Pancreas (tissue), 10 donors: ENCODE measurements around the gene NLRP12. TPM values are rescaled to one million over a fixed set of nuclear protein-coding genes. Genes with fewer than 3 reads are reported as not detected.
"Not testable (repeated sequence)": the region's sequence is repeated elsewhere in the genome, so short reads cannot be mapped to it uniquely, and the experiment has no call there.

Experiments used
- ATAC-seq, 4 donors: fragments of 200-7000 bp; cut with Tn5 transposase; one replicate each; pipeline versions ENCODE4 v1.8.0 to v1.9.1; 2020; ENCODE audit warnings: mild to moderate bottlenecking in 4 of 4, moderate library complexity in 4 of 4
- DNase-seq, 6 donors: peaks; one replicate each; pipeline ENCODE4 v3.0.0-alpha.2; 2020
- FAIRE-seq: peaks from 2 replicates; lab custom pipeline; 2012; peaks lifted over from hg19 to GRCh38; lab: Jason Lieb, UNC
- H3K27ac ChIP-seq, 4 donors: fragments of 200-600 bp; sonication (generic); 1 replicate in 3 of 4; 2 replicates in 1 of 4; pipeline versions ENCODE4 v1.5.0 to v1.8.0; 2020
- H3K27me3 ChIP-seq, 4 donors: fragments of 200-600 bp; one replicate each; pipeline ENCODE4 v1.8.0; 2021
- H3K36me3 ChIP-seq, 3 donors: fragments of 200-600 bp; sonication (generic) in 1 of 3; one replicate each; pipeline versions ENCODE4 v1.5.0 to v1.8.0; 2020 to 2021
- H3K4me1 ChIP-seq, 3 donors: fragments of 200-600 bp; one replicate each; pipeline ENCODE4 v1.8.0; 2021
- H3K4me3 ChIP-seq, 4 donors: fragments of 200-600 bp; sonication (generic) in 2 of 4; one replicate each; pipeline versions ENCODE4 v1.5.0 to v1.8.0; 2020 to 2021
- H3K9me3 ChIP-seq, 4 donors: fragments of 200-600 bp; one replicate each; pipeline ENCODE4 v1.8.0; 2021
- CTCF ChIP-seq, 4 donors: fragments of 200-600 bp; sonication (generic) in 3 of 4; IDR thresholded peaks; one replicate each; pipeline versions ENCODE4 v1.5.0 to v1.8.0; 2021; ENCODE audit warnings: antibody characterized with exemption in 4 of 4
- WGBS, 2 donors: extraction: QIAGEN DNeasy Blood & Tissue Kit; methylation state at CpG; one replicate each; pipeline ENCODE4 v1.1.7; 2013; 5-methylcytosine and 5-hydroxymethylcytosine counted together
- intact Hi-C, 3 donors: fragments of 100-400 bp; cut with DNase I; formaldehyde crosslinking; loops; one replicate each; pipeline versions ENCODE4 v1.11.1 to v1.14.2; 2022
- polyA plus RNA-seq, 2 donors: library from polyadenylated mRNA; stranded (reverse); fragments of 200-250 nt; gene quantifications; one replicate each; pipeline ENCODE4 v1.2.3, GENCODE V29; 2013
- total RNA-seq, 6 donors: library from RNA; stranded (reverse); fragmentation: NEBNext Ultra II Directional in 4 of 6; extraction: Animal tissue kit (Norgen Biotek cat#: 25700) in 4 of 6; gene quantifications; one replicate each; pipeline versions ENCODE4 v1.2.1 to v1.2.4, GENCODE V29; 2021 to 2023
- donor health status: healthy with polysubstance abuse.
- donor health status: DM: no; HTN: no; CAD: no; lungs with moderate emphysema.
- donor health status: DM: no; HTN: no; CAD: no.
- donor health status: control.
- donor health status: control.
- donor health status: Bipolar disorder and iron deficiency.
- donor health status: DM: yes; HTN: yes; CAD: no.
- donor health status: DM: no; HTN: no; CAD: no.
- donor health status: DM: no; HTN: no; CAD: no.
- donor health status: DM: yes; HTN: yes; CAD: no.

Gene NLRP12
- total and polyA plus RNA-seq, 8 donors, result 0.02 to 0.81 (median 0.19) TPM; not detected in 1

- no peaks in the 10 kb centered on the region for H3K9me3 ChIP-seq
- DNase-seq (no peak), FAIRE-seq (no peak), ATAC-seq (no peak)
- 45 to 65% methylated on average over 4 of the region's 4 CpGs for WGBS, 2 donors
- no peaks in the 10 kb centered on the region for H3K36me3 ChIP-seq
- no peaks in the 10 kb centered on the region for H3K27me3 ChIP-seq
- H3K4me1 ChIP-seq, result no peaks in the 10 kb centered on the region
- H3K27ac ChIP-seq, result no peak overlapping the region
- intact Hi-C loops, result no loop called here
- TF ChIP-seq CTCF (IDR thresholded peaks at IDR 0.05), result no peak
- H3K4me3 ChIP-seq, result no peak overlapping the region
Observed at GRCh38 chr19:53782698-53783097, 41.4 kb downstream of the NLRP12 start.

- DNase-seq, H3K27me3 ChIP-seq, FAIRE-seq, ATAC-seq, intact Hi-C loops, H3K4me1 ChIP-seq, H3K9me3 ChIP-seq, H3K4me3 ChIP-seq, H3K36me3 ChIP-seq, H3K27ac ChIP-seq: not testable (repeated sequence)
- WGBS, 2 donors, result 62 to 76% methylated on average over 8 of the region's 8 CpGs
Observed at GRCh38 chr19:53781332-53781731, 42.8 kb downstream of the NLRP12 start.

GRCh38 chr19:53780506-53780905 is 43.6 kb downstream of the NLRP12 start:
- WGBS, 2 donors, result 22 to 62% methylated on average over 1 of the region's 1 CpG
- Histone ChIP-seq H3K4me3 (no peak overlapping the region), H3K36me3 (no peaks in the 10 kb centered on the region), H3K27me3 (no peaks in the 10 kb centered on the region), H3K27ac (no peak overlapping the region), H3K4me1 (no peaks in the 10 kb centered on the region), H3K9me3 (no peaks in the 10 kb centered on the region)
- no peak for TF ChIP-seq CTCF (IDR thresholded peaks at IDR 0.05)
- ATAC-seq, result no peak
- FAIRE-seq, result no peak
- intact Hi-C loops, result no loop called here
- DNase-seq, result no peak

GRCh38 chr19:53775524-53775923 is 48.6 kb downstream of the NLRP12 start:
- WGBS, 2 donors, result 35 to 37% methylated on average over 18 of the region's 18 CpGs
- TF ChIP-seq CTCF (IDR thresholded peaks at IDR 0.05), result no peak
- no peak for ATAC-seq

DNA sequence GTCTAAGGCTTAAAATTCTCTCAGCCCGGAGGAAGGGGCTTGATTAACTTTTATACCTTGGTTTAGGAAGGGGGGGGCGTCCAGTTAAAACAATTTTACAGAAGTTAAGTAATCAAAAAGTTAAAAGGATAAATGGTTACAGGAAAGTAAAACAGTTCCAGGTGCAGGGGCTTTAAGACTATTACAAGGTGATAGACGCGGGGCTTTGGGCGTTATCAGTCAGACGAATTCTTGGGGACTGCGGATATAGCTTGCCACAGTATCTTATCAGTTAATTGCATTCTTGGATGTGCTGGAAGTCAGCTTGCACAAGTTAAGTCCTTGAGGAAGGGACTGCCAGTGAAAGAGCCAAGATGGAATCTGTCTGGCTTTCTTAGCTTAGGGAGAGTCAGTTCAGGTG is 49.6 kb downstream of the NLRP12 start:
- H3K36me3 ChIP-seq, ATAC-seq, FAIRE-seq, H3K9me3 ChIP-seq, intact Hi-C loops, H3K4me3 ChIP-seq, H3K4me1 ChIP-seq, DNase-seq, H3K27me3 ChIP-seq, H3K27ac ChIP-seq: not testable (repeated sequence)
- 26 to 31% methylated on average over 6 of the region's 7 CpGs for WGBS, 2 donors

More at GRCh38 chr19:53775524-53775923, 48.6 kb downstream of the NLRP12 start:
- DNase-seq, result no peak
- intact Hi-C loops, result no loop called here
- no peak overlapping the region for H3K27ac ChIP-seq
- no peaks in the 10 kb centered on the region for H3K4me1 ChIP-seq
- no peak overlapping the region for H3K4me3 ChIP-seq
- no peaks in the 10 kb centered on the region for H3K27me3 ChIP-seq
- no peaks in the 10 kb centered on the region for H3K9me3 ChIP-seq
- no peaks in the 10 kb centered on the region for H3K36me3 ChIP-seq
- FAIRE-seq, result no peak

- H3K9me3 ChIP-seq, result no peaks in the 10 kb centered on the region
- ATAC-seq, result no peak
- H3K27me3 ChIP-seq, result no peaks in the 10 kb centered on the region
- no peak for DNase-seq
- intact Hi-C loops, result no loop called here
- no peaks in the 10 kb centered on the region for H3K36me3 ChIP-seq
- FAIRE-seq, result no peak
- H3K4me3 ChIP-seq, result no peak overlapping the region
- H3K27ac ChIP-seq, result no peak overlapping the region
- no peak for TF ChIP-seq CTCF (IDR thresholded peaks at IDR 0.05)
- H3K4me1 ChIP-seq, result no peaks in the 10 kb centered on the region
- whole genome bisulfite sequencing, 2 donors, result 21 to 29% methylated on average over 4 of the region's 4 CpGs
Observed at GRCh38 chr19:53773999-53774398, 50.1 kb downstream of the NLRP12 start.
